GM18873 (cell line): ENCODE measurements around the gene HHAT.
A peak's percentile ranks its signal among the peaks of the same experiment; 100 is the strongest.

Experiments used
- ATAC-seq: cut with Tn5 transposase; IDR thresholded peaks from one replicate; pipeline ENCODE4 v1.9.1; 2021; ENCODE audit warnings: mild to moderate bottlenecking, moderate library complexity, moderate number of reproducible peaks; ENCODE audit not compliant: unreplicated experiment, low FRiP score

The HHAT gene

GRCh38 chr1:210662291-210663050 lies 333.8 kb downstream of the HHAT start:
- no peak for ATAC-seq

- no peak for ATAC-seq
These were observed 335.2 kb downstream of the HHAT start for GRCh38 chr1:210663730-210664573.

- no peak for ATAC-seq
These were observed 341.2 kb downstream of the HHAT start for GRCh38 chr1:210669951-210670350.

- no peak for ATAC-seq
These were observed 345.4 kb downstream of the HHAT start for GRCh38 chr1:210674151-210674550.

DNA sequence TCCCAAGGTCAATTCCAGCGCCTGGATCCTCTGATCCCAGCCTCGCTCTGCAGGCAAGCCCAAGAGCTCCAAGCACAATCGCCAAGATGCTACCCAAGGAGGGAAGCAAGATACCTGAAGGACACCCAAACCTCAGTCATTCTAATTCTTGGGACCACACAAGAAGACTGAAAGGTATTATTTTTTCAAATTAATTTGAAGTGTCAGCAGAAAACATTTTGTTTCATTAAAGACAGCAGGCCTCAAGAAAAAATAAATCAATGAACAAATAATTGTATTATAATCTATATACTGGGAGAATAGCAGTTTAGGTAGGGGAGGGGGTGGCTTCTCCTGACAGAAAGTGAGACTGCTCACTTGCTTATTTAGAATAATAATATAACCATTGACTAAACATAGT lies 347.8 kb downstream of the HHAT start:
- no peak for ATAC-seq

- ATAC-seq: no peak
These were observed 348.8 kb downstream of the HHAT start for GRCh38 chr1:210677533-210677932.

DNA sequence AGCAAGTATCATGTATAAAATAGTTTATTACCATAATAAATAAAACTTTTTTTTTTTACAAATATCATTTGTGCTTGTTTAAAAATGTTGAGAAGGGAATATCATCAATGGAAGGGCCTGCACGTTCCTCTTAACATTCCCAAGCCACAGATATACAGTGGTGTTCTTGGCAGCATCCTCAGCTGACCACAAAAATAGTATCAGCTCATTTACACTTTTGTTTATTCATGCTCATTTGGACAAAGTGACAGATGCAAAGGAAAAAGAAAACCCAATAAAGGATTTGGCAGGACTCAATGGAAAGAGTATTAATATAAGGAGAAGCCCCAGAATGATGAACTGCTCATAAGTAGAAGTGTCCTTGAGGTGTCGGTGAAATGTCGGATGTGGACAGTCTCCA lies 349.6 kb downstream of the HHAT start:
- no peak for ATAC-seq

GRCh38 chr1:210681158-210681557 lies 352.5 kb downstream of the HHAT start:
- ATAC-seq: no peak

- no peak for ATAC-seq
These were observed 354.8 kb downstream of the HHAT start for GRCh38 chr1:210683403-210684047.

- peak; percentile 81 for ATAC-seq
These were observed 356.0 kb downstream of the HHAT start for GRCh38 chr1:210684466-210685294.

GRCh38 chr1:210685295-210685650 lies 356.6 kb downstream of the HHAT start:
- ATAC-seq: peak; percentile 9

DNA sequence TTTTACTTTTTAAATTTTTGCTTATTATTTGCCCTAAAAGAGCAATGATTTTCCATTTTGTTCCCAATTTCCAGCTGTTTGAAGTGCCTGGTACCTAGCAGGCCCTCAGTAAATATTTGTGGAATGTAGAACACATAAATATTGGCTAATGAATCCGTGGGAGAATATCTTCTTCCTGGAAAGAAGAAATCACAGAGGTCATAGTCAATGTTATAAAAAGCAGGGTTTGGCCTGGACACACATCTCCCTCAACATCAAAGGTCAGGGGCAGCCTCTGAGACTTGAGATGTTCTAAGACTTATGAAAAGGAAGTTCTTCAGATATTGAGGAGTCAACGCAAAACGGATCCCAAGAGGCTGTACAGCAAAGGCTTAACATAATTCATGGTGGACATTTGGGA lies 358.1 kb downstream of the HHAT start:
- ATAC-seq: no peak

- ATAC-seq: no peak
These were observed 359.0 kb downstream of the HHAT start for GRCh38 chr1:210687582-210688279.

- no peak for ATAC-seq
These were observed 360.0 kb downstream of the HHAT start for GRCh38 chr1:210688512-210689234.

- no peak for ATAC-seq
These were observed 361.1 kb downstream of the HHAT start for GRCh38 chr1:210689826-210690225.

- no peak for ATAC-seq
These were observed 361.5 kb downstream of the HHAT start for GRCh38 chr1:210690236-210690635.

GRCh38 chr1:210691039-210691610 lies 362.4 kb downstream of the HHAT start:
- no peak for ATAC-seq

DNA sequence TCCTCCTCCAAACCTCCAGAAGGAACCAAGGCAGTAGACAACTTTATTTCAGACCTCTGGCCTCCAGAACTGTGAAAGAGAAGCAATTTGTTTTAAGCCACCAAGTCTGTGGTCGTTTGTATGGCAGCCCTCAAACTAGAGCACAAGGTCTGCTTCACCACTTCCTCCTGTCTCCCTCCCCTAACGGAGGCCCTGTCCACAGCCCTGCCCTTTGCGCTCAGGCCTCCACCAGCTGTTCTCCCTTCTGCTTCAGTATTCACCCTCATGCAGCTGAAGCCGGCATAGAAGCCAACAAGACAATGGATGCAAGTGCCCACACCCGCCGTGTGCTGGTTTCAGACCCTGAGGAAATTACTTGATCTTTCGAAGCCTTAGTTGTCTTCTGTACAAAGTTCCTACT lies 364.1 kb downstream of the HHAT start:
- ATAC-seq: no peak

- ATAC-seq: no peak
These were observed 366.3 kb downstream of the HHAT start for GRCh38 chr1:210695026-210695425.
